ENCODE results near the gene DCN. TPM values are rescaled to one million over a fixed set of nuclear protein-coding genes. Genes with fewer than 3 reads are reported as not detected.

Gene DCN
- total RNA-seq, 2 experiments from 2014 or later = not detected

DNA sequence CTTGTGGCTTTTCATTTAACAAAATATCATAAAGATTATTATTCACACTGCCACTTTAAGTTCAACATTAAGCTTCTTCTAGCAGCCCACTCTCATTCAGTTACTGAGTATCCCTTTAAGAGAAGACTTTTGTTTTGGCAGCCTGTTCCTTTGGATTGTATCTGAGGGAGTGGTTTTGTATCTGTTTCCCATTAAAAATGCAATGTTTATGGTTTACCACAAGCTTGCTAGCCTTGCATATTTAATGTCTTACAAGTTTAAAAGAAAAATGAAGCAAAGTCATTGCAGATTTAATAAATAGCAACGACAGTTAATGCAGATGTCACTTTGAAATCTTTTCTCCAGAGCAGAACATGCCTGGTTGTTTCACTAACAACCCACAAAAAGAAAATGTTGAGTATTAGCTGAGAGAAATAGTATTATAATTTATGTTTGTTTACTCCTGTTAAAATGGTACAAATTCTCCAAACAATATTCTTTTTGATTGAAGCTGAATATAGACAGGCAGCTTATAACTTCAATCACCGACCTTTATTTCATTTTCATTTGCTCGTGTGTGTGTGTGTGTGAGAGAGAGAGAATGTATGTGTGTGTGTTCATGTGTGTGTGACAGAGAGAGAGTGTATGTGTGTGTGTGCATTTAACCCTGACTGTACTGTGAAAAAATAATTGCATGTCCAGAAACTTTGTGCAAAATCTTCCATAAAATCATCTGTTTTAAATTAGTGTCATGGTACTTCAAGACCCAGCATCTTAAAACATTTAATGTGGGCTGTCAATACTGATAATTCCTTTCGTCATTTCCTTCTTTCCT lies 1.8 kb downstream of the DCN start:
- Mint-ChIP-seq H3K27me3 (no peaks in the 10 kb centered on the region), H3K9me3 (no peaks in the 10 kb centered on the region), H3K4me1 (ENCODE audit: low read depth) (no peaks in the 10 kb centered on the region), H3K27ac (no peak overlapping the region), H3K36me3 (no peaks in the 10 kb centered on the region), H3K4me3 (no peak overlapping the region)
- DNase-seq = no peak
- ChIA-PET POLR2A (no interaction called here), CTCF (no interaction called here)
- intact Hi-C loops (cut with micrococcal nuclease) = no loop called here

GRCh38 chr12:91179966-91180561 lies 2.6 kb downstream of the DCN start:
- no peak overlapping the region for H3K27ac Mint-ChIP-seq
- H3K27me3 Mint-ChIP-seq = no peaks in the 10 kb centered on the region
- POLR2A ChIA-PET = no interaction called here
- CTCF ChIA-PET = interaction anchor here (0.7 kb wide), 1 partner anchor 95 kb away, joined by 3 read pairs; no protein-coding TSS in a partner anchor
- H3K9me3 Mint-ChIP-seq = no peaks in the 10 kb centered on the region
- no peak for DNase-seq
- no peaks in the 10 kb centered on the region for H3K4me1 Mint-ChIP-seq (ENCODE audit: low read depth)
- no peaks in the 10 kb centered on the region for H3K36me3 Mint-ChIP-seq
- intact Hi-C loops (cut with micrococcal nuclease) = loop anchor here (10.0 kb wide), 1 partner anchor 145 kb away; no protein-coding TSS in a partner anchor
- no peak overlapping the region for H3K4me3 Mint-ChIP-seq

GRCh38 chr12:91179315-91179714 lies 3.3 kb downstream of the DCN start:
- ChIA-PET CTCF (interaction anchor here (0.7 kb wide), 1 partner anchor 95 kb away, joined by 3 read pairs; no protein-coding TSS in a partner anchor), POLR2A (no interaction called here)
- H3K27me3 Mint-ChIP-seq = no peaks in the 10 kb centered on the region
- H3K4me1 Mint-ChIP-seq (ENCODE audit: low read depth) = no peaks in the 10 kb centered on the region
- no peak overlapping the region for H3K4me3 Mint-ChIP-seq
- H3K36me3 Mint-ChIP-seq = no peaks in the 10 kb centered on the region
- H3K9me3 Mint-ChIP-seq = no peaks in the 10 kb centered on the region
- DNase-seq = no peak
- H3K27ac Mint-ChIP-seq = no peak overlapping the region
- intact Hi-C loops (cut with micrococcal nuclease) = loop anchor here (10.0 kb wide), 1 partner anchor 145 kb away; no protein-coding TSS in a partner anchor

GRCh38 chr12:91178781-91179180 lies 3.8 kb downstream of the DCN start:
- no peak for DNase-seq
- ChIA-PET POLR2A (no interaction called here), CTCF (no interaction called here)
- H3K27me3 Mint-ChIP-seq = no peaks in the 10 kb centered on the region
- H3K9me3 Mint-ChIP-seq = no peaks in the 10 kb centered on the region
- no peak overlapping the region for H3K4me3 Mint-ChIP-seq
- H3K27ac Mint-ChIP-seq = no peak overlapping the region
- intact Hi-C loops (cut with micrococcal nuclease) = loop anchor here (10.0 kb wide), 1 partner anchor 146 kb away; no protein-coding TSS in a partner anchor
- H3K36me3 Mint-ChIP-seq = no peaks in the 10 kb centered on the region
- no peaks in the 10 kb centered on the region for H3K4me1 Mint-ChIP-seq (ENCODE audit: low read depth)

- no peaks in the 10 kb centered on the region for H3K4me1 Mint-ChIP-seq (ENCODE audit: low read depth)
- ChIA-PET CTCF (no interaction called here), POLR2A (no interaction called here)
- no peak for DNase-seq
- H3K36me3 Mint-ChIP-seq = no peaks in the 10 kb centered on the region
- no peaks in the 10 kb centered on the region for H3K9me3 Mint-ChIP-seq
- no peak overlapping the region for H3K27ac Mint-ChIP-seq
- no peak overlapping the region for H3K4me3 Mint-ChIP-seq
- H3K27me3 Mint-ChIP-seq = no peaks in the 10 kb centered on the region
- intact Hi-C loops (cut with micrococcal nuclease) = loop anchor here (10.0 kb wide), 1 partner anchor 147 kb away; no protein-coding TSS in a partner anchor
Observed at GRCh38 chr12:91178139-91178561, 4.5 kb downstream of the DCN start.

GRCh38 chr12:91177381-91177780 lies 5.2 kb downstream of the DCN start:
- Mint-ChIP-seq H3K36me3 (no peaks in the 10 kb centered on the region), H3K4me1 (ENCODE audit: low read depth) (no peaks in the 10 kb centered on the region), H3K9me3 (no peaks in the 10 kb centered on the region), H3K4me3 (no peak overlapping the region), H3K27me3 (no peaks in the 10 kb centered on the region), H3K27ac (no peak overlapping the region)
- intact Hi-C loops (cut with micrococcal nuclease) = loop anchor here (10.0 kb wide), 1 partner anchor 147 kb away; no protein-coding TSS in a partner anchor
- ChIA-PET POLR2A (no interaction called here), CTCF (interaction anchor here (1.0 kb wide), 1 partner anchor 178 kb away, joined by 4 read pairs; no protein-coding TSS in a partner anchor)
- DNase-seq = no peak

GRCh38 chr12:91176915-91177314 lies 5.7 kb downstream of the DCN start:
- H3K27ac Mint-ChIP-seq = no peak overlapping the region
- CTCF ChIA-PET = interaction anchor here (1.0 kb wide), 1 partner anchor 178 kb away, joined by 4 read pairs; no protein-coding TSS in a partner anchor
- intact Hi-C loops (cut with micrococcal nuclease) = loop anchor here (10.0 kb wide), 1 partner anchor 148 kb away; no protein-coding TSS in a partner anchor

GRCh38 chr12:91176358-91176757 lies 6.3 kb downstream of the DCN start:
- no peak overlapping the region for H3K27ac Mint-ChIP-seq
- no peaks in the 10 kb centered on the region for H3K4me1 Mint-ChIP-seq (ENCODE audit: low read depth)

More at GRCh38 chr12:91176915-91177314, 5.7 kb downstream of the DCN start:
- Mint-ChIP-seq H3K4me3 (no peak overlapping the region), H3K36me3 (no peaks in the 10 kb centered on the region), H3K27me3 (no peaks in the 10 kb centered on the region), H3K4me1 (ENCODE audit: low read depth) (no peaks in the 10 kb centered on the region), H3K9me3 (no peaks in the 10 kb centered on the region)
- DNase-seq = no peak
- POLR2A ChIA-PET = no interaction called here

GRCh38 chr12:91173124-91173523 lies 9.5 kb downstream of the DCN start:
- Mint-ChIP-seq H3K4me3 (no peak overlapping the region), H3K27me3 (peaks cover under 1% of the 10 kb centered on the region), H3K9me3 (no peaks in the 10 kb centered on the region), H3K36me3 (no peaks in the 10 kb centered on the region), H3K4me1 (ENCODE audit: low read depth) (no peaks in the 10 kb centered on the region), H3K27ac (no peak overlapping the region)
- no peak for DNase-seq
- ChIA-PET POLR2A (no interaction called here), CTCF (no interaction called here)
- intact Hi-C loops (cut with micrococcal nuclease) = loop anchor here (10.0 kb wide), 1 partner anchor 152 kb away; no protein-coding TSS in a partner anchor

More at GRCh38 chr12:91176358-91176757, 6.3 kb downstream of the DCN start:
- ChIA-PET CTCF (interaction anchor here (1.0 kb wide), 2 partner anchors 150 to 179 kb away, joined by 3 to 4 read pairs; no protein-coding TSS in a partner anchor), POLR2A (no interaction called here)
- DNase-seq = no peak
- no peaks in the 10 kb centered on the region for H3K27me3 Mint-ChIP-seq
- intact Hi-C loops (cut with micrococcal nuclease) = loop anchor here (10.0 kb wide), 1 partner anchor 148 kb away; no protein-coding TSS in a partner anchor
- no peaks in the 10 kb centered on the region for H3K36me3 Mint-ChIP-seq
- no peak overlapping the region for H3K4me3 Mint-ChIP-seq
- no peaks in the 10 kb centered on the region for H3K9me3 Mint-ChIP-seq

GRCh38 chr12:91172096-91172495 lies 10.5 kb downstream of the DCN start:
- ChIA-PET POLR2A (no interaction called here), CTCF (no interaction called here)
- intact Hi-C loops (cut with micrococcal nuclease) = loop anchor here (10.0 kb wide), 1 partner anchor 153 kb away; no protein-coding TSS in a partner anchor
- peaks cover 1% of the 10 kb centered on the region for H3K27me3 Mint-ChIP-seq
- no peak for DNase-seq
- H3K27ac Mint-ChIP-seq = no peak overlapping the region
- no peaks in the 10 kb centered on the region for H3K4me1 Mint-ChIP-seq (ENCODE audit: low read depth)
- H3K4me3 Mint-ChIP-seq = no peak overlapping the region
- no peaks in the 10 kb centered on the region for H3K9me3 Mint-ChIP-seq
- no peaks in the 10 kb centered on the region for H3K36me3 Mint-ChIP-seq

GRCh38 chr12:91171476-91171875 lies 11.1 kb downstream of the DCN start:
- no peaks in the 10 kb centered on the region for H3K9me3 Mint-ChIP-seq
- POLR2A ChIA-PET = no interaction called here
- H3K27ac Mint-ChIP-seq = no peak overlapping the region
- no peak for DNase-seq
- H3K4me1 Mint-ChIP-seq (ENCODE audit: low read depth) = no peaks in the 10 kb centered on the region
- H3K4me3 Mint-ChIP-seq = no peak overlapping the region
- intact Hi-C loops (cut with micrococcal nuclease) = loop anchor here (10.0 kb wide), 1 partner anchor 153 kb away; no protein-coding TSS in a partner anchor
- no peaks in the 10 kb centered on the region for H3K36me3 Mint-ChIP-seq
- CTCF ChIA-PET = no interaction called here
- H3K27me3 Mint-ChIP-seq = peaks cover 1% of the 10 kb centered on the region

DNA sequence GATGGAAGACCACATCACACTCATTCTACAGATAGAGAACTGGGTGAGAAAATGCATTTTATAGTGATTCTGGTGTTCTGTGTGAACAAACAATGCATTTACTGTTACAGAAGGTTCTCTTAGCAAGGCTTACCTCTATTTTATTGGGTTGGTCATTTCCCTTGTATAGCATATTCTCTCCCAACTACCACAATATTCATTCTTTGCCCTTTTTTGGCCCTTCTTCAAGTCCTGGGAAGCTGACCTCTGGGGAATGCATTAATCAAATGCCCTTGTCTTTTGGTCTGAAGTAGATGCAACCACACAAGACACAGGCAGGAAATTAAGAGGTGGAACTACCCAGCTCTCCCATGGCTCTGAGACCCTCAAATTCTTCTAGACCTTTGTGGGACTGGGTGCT lies 19.5 kb downstream of the DCN start:
- intact Hi-C loops (cut with micrococcal nuclease) = no loop called here
- H3K36me3 Mint-ChIP-seq = no peaks in the 10 kb centered on the region
- POLR2A ChIA-PET = no interaction called here

More for the DNA sequence above, 19.5 kb downstream of the DCN start:
- no peak overlapping the region for H3K4me3 Mint-ChIP-seq
- H3K27ac Mint-ChIP-seq = no peak overlapping the region
- peaks cover 3% of the 10 kb centered on the region for H3K27me3 Mint-ChIP-seq
- CTCF ChIA-PET = no interaction called here
- no peak for DNase-seq
- H3K4me1 Mint-ChIP-seq (ENCODE audit: low read depth) = no peaks in the 10 kb centered on the region
- H3K9me3 Mint-ChIP-seq = no peaks in the 10 kb centered on the region
